K562 treated with DMSO at 1 percent for 24 hours (cell line): ENCODE data around the gene RAB39A. TPM values are rescaled to one million over a fixed set of nuclear protein-coding genes. Genes with fewer than 3 reads are reported as not detected.

Experiments
- total RNA-seq: library from RNA; unstranded; fragments of 300-600 nt; gene quantifications from 2 replicates; pipeline ENCODE4 v1.2.3, GENCODE V29; 2022; ENCODE audit warnings: low read depth; ENCODE audit not compliant: insufficient read depth

The RAB39A gene, protein sequence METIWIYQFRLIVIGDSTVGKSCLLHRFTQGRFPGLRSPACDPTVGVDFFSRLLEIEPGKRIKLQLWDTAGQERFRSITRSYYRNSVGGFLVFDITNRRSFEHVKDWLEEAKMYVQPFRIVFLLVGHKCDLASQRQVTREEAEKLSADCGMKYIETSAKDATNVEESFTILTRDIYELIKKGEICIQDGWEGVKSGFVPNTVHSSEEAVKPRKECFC
- not detected in 2 replicates for total RNA-seq

DNA sequence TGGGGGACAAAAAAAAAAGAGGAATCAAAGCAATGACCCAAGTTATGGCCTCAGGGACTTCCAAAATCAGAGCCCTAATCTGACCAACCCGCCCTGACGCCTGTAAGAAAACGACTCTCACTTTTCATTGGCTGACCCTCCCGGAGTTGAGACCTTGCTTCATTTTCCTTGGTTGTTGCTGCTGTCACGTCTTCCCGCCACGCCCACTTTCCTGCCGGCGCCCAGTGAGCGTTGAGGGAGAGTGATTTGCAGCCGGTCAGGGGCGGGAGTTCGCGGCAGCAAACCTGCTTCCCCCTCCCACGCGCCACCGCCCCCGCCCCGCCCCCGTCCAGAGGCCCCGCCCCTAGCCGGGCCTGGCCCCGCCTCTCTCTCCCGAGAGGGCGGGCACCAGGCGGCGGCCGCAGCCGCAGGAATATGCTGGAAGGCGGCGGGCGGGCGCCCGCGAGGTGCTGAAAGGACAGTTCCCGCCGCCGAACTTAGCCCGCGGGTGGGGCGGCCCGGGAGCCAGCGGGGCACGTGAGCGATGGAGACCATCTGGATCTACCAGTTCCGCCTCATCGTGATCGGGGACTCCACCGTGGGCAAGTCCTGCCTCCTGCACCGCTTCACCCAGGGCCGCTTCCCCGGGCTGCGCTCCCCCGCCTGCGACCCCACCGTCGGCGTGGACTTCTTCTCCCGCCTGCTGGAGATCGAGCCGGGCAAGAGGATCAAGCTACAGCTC is at the start of gene RAB39A:
RAB39A (plus strand) TSS at position 403 of the 721 bp plus-strand sequence; CDS start at position 524, 121 bp downstream.

GRCh38 chr11:108008656-108009496 is 80.6 kb downstream of the RAB39A start, which contains the start of gene CUL5:
Gene CUL5, plus strand, starts transcription at chr11:108008898. Its CDS starts 451 bp downstream, at chr11:108009349.

Other genes with a start within 250 kb of the RAB39A start
- gene SLN, start 216.4 kb upstream of the RAB39A start, total RNA-seq, result not detected in 2 replicates
- 18.4 and 19.3 TPM in 2 replicates for gene SLC35F2, start 69.7 kb upstream of the RAB39A start, total RNA-seq
- 18.6 and 23.8 TPM in 2 replicates for gene CUL5, start 80.5 kb downstream of the RAB39A start, total RNA-seq
- gene ACAT1, start 193.1 kb downstream of the RAB39A start, total RNA-seq, result 34.6 and 37.8 TPM in 2 replicates